ENCODE measurements around the gene NAV2.

- TF ChIP-seq CTCF (conservative IDR thresholded peaks at IDR 0.05 in 1 of 2, IDR thresholded peaks at IDR 0.05 in 1 of 2; ENCODE audit: extremely low read depth in 1 of 2, insufficient read depth in 1 of 2, low read depth in 1 of 2, low read length in 2 of 2) (no peak), EZH2 (IDR thresholded peaks at IDR 0.05; ENCODE audit: borderline replicate concordance, low read length) (no peak)
Observed at GRCh38 chr11:19979519-19979845, 266.8 kb downstream of the NAV2 start.
